ENCODE measurements around the gene COX5A.
A peak's percentile ranks its signal among the peaks of the same experiment; 100 is the strongest.

DNA sequence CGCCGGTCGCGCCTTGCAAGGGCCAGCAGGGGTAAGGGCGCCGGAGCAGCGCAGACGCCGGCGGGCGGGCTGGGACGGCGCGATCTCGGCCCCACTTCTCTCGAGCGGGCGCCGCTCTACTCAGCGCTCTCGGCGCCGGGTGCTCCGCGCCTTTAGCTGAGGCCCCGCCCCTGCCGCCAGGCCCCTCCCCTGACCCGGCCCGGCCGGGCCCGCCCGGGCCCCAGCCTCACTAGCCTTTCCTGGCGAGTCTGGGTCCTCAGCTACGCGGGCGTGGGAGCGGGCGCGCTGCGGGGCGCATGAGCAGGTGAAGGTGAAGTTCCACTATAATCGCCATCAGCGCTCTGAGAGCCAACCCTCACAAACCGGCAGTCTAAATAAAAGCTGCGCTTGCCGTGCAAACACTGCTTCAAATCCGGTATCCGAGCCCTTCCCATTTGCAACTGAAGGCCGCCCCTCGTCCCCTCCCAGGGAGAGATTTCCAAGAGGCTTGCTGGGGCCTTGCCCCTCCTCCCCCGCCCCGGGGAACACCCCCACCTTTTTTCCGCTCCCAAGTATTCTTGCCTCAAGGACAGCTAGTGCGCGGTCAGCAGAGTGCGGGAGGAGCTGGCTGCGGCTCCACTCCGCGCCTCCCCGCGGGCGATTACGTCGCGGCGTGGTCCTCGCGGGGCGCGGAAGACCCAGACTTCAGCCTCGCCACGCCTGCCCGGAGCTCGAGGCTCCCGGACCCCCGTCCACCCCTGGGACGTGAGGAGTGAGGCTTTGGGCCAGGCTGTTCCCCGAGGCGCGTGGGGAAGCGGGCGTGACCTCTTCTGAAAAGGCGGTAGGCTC is 19.0 kb upstream of the COX5A start, which contains the start of gene RPP25:
- TF ChIP-seq, protein P1, sequence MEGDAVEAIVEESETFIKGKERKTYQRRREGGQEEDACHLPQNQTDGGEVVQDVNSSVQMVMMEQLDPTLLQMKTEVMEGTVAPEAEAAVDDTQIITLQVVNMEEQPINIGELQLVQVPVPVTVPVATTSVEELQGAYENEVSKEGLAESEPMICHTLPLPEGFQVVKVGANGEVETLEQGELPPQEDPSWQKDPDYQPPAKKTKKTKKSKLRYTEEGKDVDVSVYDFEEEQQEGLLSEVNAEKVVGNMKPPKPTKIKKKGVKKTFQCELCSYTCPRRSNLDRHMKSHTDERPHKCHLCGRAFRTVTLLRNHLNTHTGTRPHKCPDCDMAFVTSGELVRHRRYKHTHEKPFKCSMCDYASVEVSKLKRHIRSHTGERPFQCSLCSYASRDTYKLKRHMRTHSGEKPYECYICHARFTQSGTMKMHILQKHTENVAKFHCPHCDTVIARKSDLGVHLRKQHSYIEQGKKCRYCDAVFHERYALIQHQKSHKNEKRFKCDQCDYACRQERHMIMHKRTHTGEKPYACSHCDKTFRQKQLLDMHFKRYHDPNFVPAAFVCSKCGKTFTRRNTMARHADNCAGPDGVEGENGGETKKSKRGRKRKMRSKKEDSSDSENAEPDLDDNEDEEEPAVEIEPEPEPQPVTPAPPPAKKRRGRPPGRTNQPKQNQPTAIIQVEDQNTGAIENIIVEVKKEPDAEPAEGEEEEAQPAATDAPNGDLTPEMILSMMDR (IDR thresholded peaks at IDR 0.05), result no peak
- TF ChIP-seq POLR2A (IDR thresholded peaks at IDR 0.05), result peak; percentile 82 to 85
